ENCODE data around the gene NPIPA5.

- TF ChIP-seq POLR2A (IDR thresholded peaks at IDR 0.05) (no peak), CTCF (IDR thresholded peaks at IDR 0.05) (no peak), EP300 (IDR thresholded peaks at IDR 0.05) (no peak)
These were observed 48.7 kb upstream of the NPIPA5 start for GRCh38 chr16:15426796-15427195.

Measured in tibial nerve (tissue), 4 donors.